HCT116 (cell line): ENCODE measurements around the gene GALK1. TPM values are rescaled to one million over a fixed set of nuclear protein-coding genes. Genes with fewer than 3 reads are reported as not detected.

ENCODE experiments used
- ATAC-seq: fragments of 200-7000 bp; cut with Tn5 transposase; 2 replicates; pipeline ENCODE4 v1.9.1; 2020; ENCODE audit warnings: mild to moderate bottlenecking, moderate library complexity
- BruUV-seq: library from RNA; stranded (reverse); fragments of 400-500 nt; replicated peaks from 2 replicates; lab custom pipeline; 2021; lab: Mats Ljungman, UMichigan
- CTCF ChIA-PET: fragments of 300-600 bp; sonication (Branson Sonifier 250); formaldehyde crosslinking; loops from one replicate; lab custom pipeline; 2021; ENCODE audit warnings: antibody characterized with exemption; lab: Charles Lee
- POLR2A ChIA-PET: fragments of 300-600, 350-600 bp; sonication (Branson Sonifier 250); formaldehyde crosslinking; loops from one replicate; lab custom pipeline; 2021; ENCODE audit warnings: antibody characterized with exemption; lab: Charles Lee
- RAD21 ChIA-PET, 2 experiments: fragments of 300-600 bp; sonication (Branson Sonifier 250); formaldehyde crosslinking; loops; one replicate each; lab custom pipeline; 2023; ENCODE audit warnings: low total read pairs in 2 of 2; ENCODE audit not compliant: uncharacterized antibody in 2 of 2, unreplicated experiment in 2 of 2, low non-redundant PET in 1 of 2; lab: Charles Lee
- DNase-seq: peaks from one replicate; pipeline ENCODE4 v3.0.0-alpha.2; 2010; ENCODE audit warnings: low read depth, low spot score
- H2AFZ ChIP-seq: fragments of 200-600 bp; shearing (Covaris generic), sonication (generic); 2 replicates; pipeline ENCODE4 v1.6.1; 2017; ENCODE audit warnings: low read depth, mixed run types, mixed read lengths, antibody characterized with exemption, low read length; ENCODE audit not compliant: poor library complexity, severe bottlenecking
- H3K27ac ChIP-seq: 2 replicates; pipeline ENCODE4 v1.5.1; 2012; ENCODE audit warnings: low read depth, low read length
- H3K27me3 ChIP-seq: fragments of 200-600 bp; sonication (generic); 2 replicates; pipeline ENCODE4 v1.6.1; 2016; ENCODE audit warnings: mixed run types, low read length, mixed read lengths; ENCODE audit not compliant: insufficient read depth
- H3K36me3 ChIP-seq, 2 experiments: fragments of 200-500 bp in 1 of 2; fragments of 200-600 bp in 1 of 2; sonication (Bioruptor generic) in 1 of 2; sonication (generic) in 1 of 2; 2 replicates each; pipeline versions ENCODE4 v1.5.1 to v1.6.1; 2014 to 2016; ENCODE audit warnings: low read length in 2 of 2, inconsistent platforms in 1 of 2, mixed read lengths in 1 of 2, mixed run types in 1 of 2; ENCODE audit not compliant: insufficient read depth in 2 of 2, control insufficient read depth in 1 of 2
- H3K4me1 ChIP-seq, 2 experiments: fragments of 200-600 bp in 1 of 2; sonication (generic) in 1 of 2; 2 replicates each; pipeline versions ENCODE4 v1.5.1 to v1.6.1; 2012 to 2017; ENCODE audit warnings: low read length in 2 of 2, inconsistent platforms in 1 of 2, mild to moderate bottlenecking in 1 of 2, mixed read lengths in 1 of 2, mixed run types in 1 of 2, moderate library complexity in 1 of 2; ENCODE audit not compliant: insufficient read depth in 2 of 2, control insufficient read depth in 1 of 2
- H3K4me2 ChIP-seq: fragments of 200-600 bp; sonication (generic); 2 replicates; pipeline ENCODE4 v1.6.1; 2017; ENCODE audit warnings: mixed run types, low read length, mixed read lengths
- H3K4me3 ChIP-seq, 2 experiments: fragments of 200-600 bp in 1 of 2; sonication (generic) in 1 of 2; replicated peaks in 1 of 2; 2 replicates each; pipeline ENCODE4 v1.5.1; 2011 to 2016; ENCODE audit warnings: low read length in 2 of 2, control low read depth in 1 of 2, low read depth in 1 of 2, mild to moderate bottlenecking in 1 of 2, mixed read lengths in 1 of 2, mixed run types in 1 of 2
- H3K79me2 ChIP-seq: fragments of 200-600 bp; sonication (generic); 2 replicates; pipeline ENCODE4 v1.6.1; 2017; ENCODE audit warnings: mild to moderate bottlenecking, mixed run types, low read length, moderate library complexity, mixed read lengths; ENCODE audit not compliant: insufficient read depth
- H3K9ac ChIP-seq: fragments of 200-600 bp; sonication (generic); 2 replicates; pipeline ENCODE4 v1.6.1; 2016; ENCODE audit warnings: low read length, mixed read lengths
- H3K9me2 ChIP-seq: fragments of 200-600 bp; sonication (generic), shearing (Covaris generic); 2 replicates; pipeline ENCODE4 v1.6.1; 2017; ENCODE audit warnings: mixed run types, mild to moderate bottlenecking, moderate library complexity; ENCODE audit not compliant: insufficient read depth
- H3K9me3 ChIP-seq, 2 experiments: fragments of 200-500 bp in 1 of 2; fragments of 200-600 bp in 1 of 2; sonication (Bioruptor generic) in 1 of 2; sonication (generic) in 1 of 2; 2 replicates each; pipeline ENCODE4 v1.6.1; 2014 to 2017; ENCODE audit warnings: low read length in 2 of 2, mixed read lengths in 2 of 2, inconsistent platforms in 1 of 2, low read depth in 1 of 2, mild to moderate bottlenecking in 1 of 2, mixed run types in 1 of 2, moderate library complexity in 1 of 2; ENCODE audit not compliant: control insufficient read depth in 1 of 2, insufficient read depth in 1 of 2
- H4K20me1 ChIP-seq: fragments of 200-600 bp; sonication (generic), shearing (Covaris generic); 2 replicates; pipeline ENCODE4 v1.6.1; 2017; ENCODE audit warnings: mixed run types, mild to moderate bottlenecking, moderate library complexity; ENCODE audit not compliant: insufficient read depth
- CBX3 ChIP-seq: IDR thresholded peaks from 2 replicates; pipeline ENCODE4 v1.6.1; 2012; ENCODE audit warnings: low read depth
- CEBPB ChIP-seq: IDR thresholded peaks from 2 replicates; pipeline ENCODE4 v1.6.1; 2012; ENCODE audit warnings: low read depth
- CTCF ChIP-seq, 3 experiments: fragments of 200-600 bp in 1 of 3; sonication (generic) in 1 of 3; IDR thresholded peaks in 2 of 3; conservative IDR thresholded peaks in 1 of 3; 2 replicates each; pipeline ENCODE4 v1.5.1; 2012 to 2017; ENCODE audit warnings: low read depth in 2 of 3, low read length in 2 of 3, antibody characterized with exemption in 1 of 3, borderline replicate concordance in 1 of 3, control low read depth in 1 of 3, mild to moderate bottlenecking in 1 of 3, mixed read lengths in 1 of 3, mixed run types in 1 of 3, moderate library complexity in 1 of 3; ENCODE audit not compliant: insufficient read depth in 1 of 3
- ELF1 ChIP-seq: IDR thresholded peaks from 2 replicates; pipeline ENCODE4 v1.6.1; 2012; ENCODE audit warnings: low read depth, borderline replicate concordance
- EZH2 ChIP-seq: fragments of 200-600 bp; sonication (generic); IDR thresholded peaks from 2 replicates; pipeline ENCODE4 v1.6.1; 2017; ENCODE audit warnings: antibody characterized with exemption, mixed run types
- EZH2phosphoT487 ChIP-seq: fragments of 200-600 bp; IDR thresholded peaks from 2 replicates; pipeline ENCODE4 v1.6.1; 2018; ENCODE audit warnings: antibody characterized with exemption, borderline replicate concordance
- FOSL1 ChIP-seq: IDR thresholded peaks from 2 replicates; pipeline ENCODE4 v1.6.1; 2012; ENCODE audit warnings: low read depth
- JUND ChIP-seq: IDR thresholded peaks from 2 replicates; pipeline ENCODE4 v1.6.1; 2012
- POLR2A ChIP-seq: IDR thresholded peaks from 2 replicates; pipeline ENCODE4 v1.7.0; 2011; ENCODE audit warnings: borderline replicate concordance; ENCODE audit not compliant: insufficient read depth, insufficient read length; ENCODE audit errors: extremely low read depth
- POLR2AphosphoS5 ChIP-seq: IDR thresholded peaks from 2 replicates; pipeline ENCODE4 v1.6.1; 2011; ENCODE audit warnings: mild to moderate bottlenecking, low read depth, low read length, moderate library complexity
- RAD21 ChIP-seq: IDR thresholded peaks from 2 replicates; pipeline ENCODE4 v1.6.1; 2012; ENCODE audit warnings: low read depth, mild to moderate bottlenecking
- REST ChIP-seq: IDR thresholded peaks from 2 replicates; pipeline ENCODE4 v1.6.1; 2012; ENCODE audit warnings: low read depth
- SIN3A ChIP-seq: IDR thresholded peaks from 2 replicates; pipeline ENCODE4 v1.6.1; 2012; ENCODE audit warnings: low read depth
- SP1 ChIP-seq: IDR thresholded peaks from 2 replicates; pipeline ENCODE4 v1.6.1; 2012; ENCODE audit warnings: low read depth
- SRF ChIP-seq: IDR thresholded peaks from 2 replicates; pipeline ENCODE4 v1.6.1; 2012; ENCODE audit warnings: low read depth
- TCF7L2 ChIP-seq: IDR thresholded peaks from 2 replicates; pipeline ENCODE4 v1.7.0; 2011; ENCODE audit warnings: borderline replicate concordance, inconsistent platforms; ENCODE audit not compliant: insufficient read depth, insufficient read length; ENCODE audit errors: extremely low read depth
- YY1 ChIP-seq: IDR thresholded peaks from 2 replicates; pipeline ENCODE4 v1.6.1; 2011; ENCODE audit warnings: low read length, low read depth, moderate library complexity, mild to moderate bottlenecking; ENCODE audit not compliant: insufficient replicate concordance; ENCODE audit errors: extremely low read depth
- ZFX ChIP-seq: fragments of 450-650 bp; IDR thresholded peaks from 2 replicates; pipeline ENCODE4 v1.6.1; 2017
- ZNF274 ChIP-seq: fragments of 200-500 bp; sonication (Bioruptor generic); IDR thresholded peaks from 2 replicates; pipeline ENCODE4 v1.6.1; 2014; ENCODE audit warnings: mild to moderate bottlenecking, low read depth, low read length, inconsistent platforms
- intact Hi-C: fragments of 100-400 bp; cut with micrococcal nuclease; formaldehyde crosslinking; loops from 2 replicates; pipeline ENCODE4 v1.10.0; 2022
- total RNA-seq: library from RNA; stranded (reverse); gene quantifications from one replicate; pipeline ENCODE4 v1.2.1, GENCODE V29; 2021; ENCODE audit not compliant: unreplicated experiment
- TF ChIP-seq, protein P1 (sequence below): IDR thresholded peaks from 2 replicates; pipeline ENCODE4 v1.6.1; 2011; ENCODE audit warnings: mild to moderate bottlenecking, low read length, moderate library complexity; ENCODE audit not compliant: insufficient replicate concordance; ENCODE audit errors: extremely low read depth
- TF ChIP-seq, protein P2 (sequence below): IDR thresholded peaks from 2 replicates; pipeline ENCODE4 v1.6.1; 2012

The GALK1 gene
- total RNA-seq, 1 experiment from 2014 or later = 57.8 TPM

DNA sequence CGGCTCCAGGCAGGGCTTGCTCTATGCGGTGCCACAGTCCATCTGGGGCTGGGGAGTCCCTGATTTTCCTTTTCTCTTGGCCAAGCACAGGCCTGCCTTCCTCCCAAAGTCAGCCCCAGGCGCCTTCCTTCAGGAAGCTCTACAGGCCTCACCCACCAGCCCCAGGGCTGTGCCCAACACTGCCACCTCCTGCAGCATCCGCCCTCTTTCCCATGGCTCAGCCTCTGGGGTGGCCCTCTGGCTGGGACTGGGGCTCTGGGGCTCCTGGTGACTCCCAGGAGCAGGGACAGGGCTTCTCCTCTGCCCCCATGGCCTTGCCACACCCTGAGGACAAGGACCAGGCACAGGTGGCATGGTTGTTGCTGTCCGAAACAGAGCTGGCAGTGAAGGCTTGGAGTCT, 42.9 kb downstream of the GALK1 start:
- no peak for DNase-seq
- TF ChIP-seq SRF (no peak), POLR2A (no peak), EZH2 (no peak), ZFX (0 out of 2 replicates have a peak, but pooled peaks have one; percentile 1), CBX3 (no peak), ELF1 (no peak), CTCF (IDR thresholded peaks at IDR 0.05 in 2 of 3, conservative IDR thresholded peaks at IDR 0.05 in 1 of 3; ENCODE audit: borderline replicate concordance in 1 of 3, insufficient read depth in 1 of 3, low read depth in 2 of 3, low read length in 2 of 3) (peak in 1 of 3 experiments; percentile 24; a peak in 1 of 6 replicates), CEBPB (no peak), RAD21 (no peak; the same call in 1 of the 2 replicates), POLR2AphosphoS5 (no peak), EZH2phosphoT487 (no peak), YY1 (peak; percentile 5), FOSL1 (no peak), REST (no peak), TCF7L2 (no peak), SIN3A (no peak), SP1 (no peak), JUND (no peak), ZNF274 (no peak)
- TF ChIP-seq, protein P1, sequence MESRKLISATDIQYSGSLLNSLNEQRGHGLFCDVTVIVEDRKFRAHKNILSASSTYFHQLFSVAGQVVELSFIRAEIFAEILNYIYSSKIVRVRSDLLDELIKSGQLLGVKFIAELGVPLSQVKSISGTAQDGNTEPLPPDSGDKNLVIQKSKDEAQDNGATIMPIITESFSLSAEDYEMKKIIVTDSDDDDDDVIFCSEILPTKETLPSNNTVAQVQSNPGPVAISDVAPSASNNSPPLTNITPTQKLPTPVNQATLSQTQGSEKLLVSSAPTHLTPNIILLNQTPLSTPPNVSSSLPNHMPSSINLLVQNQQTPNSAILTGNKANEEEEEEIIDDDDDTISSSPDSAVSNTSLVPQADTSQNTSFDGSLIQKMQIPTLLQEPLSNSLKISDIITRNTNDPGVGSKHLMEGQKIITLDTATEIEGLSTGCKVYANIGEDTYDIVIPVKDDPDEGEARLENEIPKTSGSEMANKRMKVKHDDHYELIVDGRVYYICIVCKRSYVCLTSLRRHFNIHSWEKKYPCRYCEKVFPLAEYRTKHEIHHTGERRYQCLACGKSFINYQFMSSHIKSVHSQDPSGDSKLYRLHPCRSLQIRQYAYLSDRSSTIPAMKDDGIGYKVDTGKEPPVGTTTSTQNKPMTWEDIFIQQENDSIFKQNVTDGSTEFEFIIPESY = no peak
- TF ChIP-seq, protein P2, sequence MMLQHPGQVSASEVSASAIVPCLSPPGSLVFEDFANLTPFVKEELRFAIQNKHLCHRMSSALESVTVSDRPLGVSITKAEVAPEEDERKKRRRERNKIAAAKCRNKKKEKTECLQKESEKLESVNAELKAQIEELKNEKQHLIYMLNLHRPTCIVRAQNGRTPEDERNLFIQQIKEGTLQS = no peak

More for the DNA sequence above, 42.9 kb downstream of the GALK1 start:
- RAD21 ChIA-PET = interaction anchor here in 1 of 2 experiments (1.5 to 1.7 kb wide), 2 partner anchors 15 to 29 kb away, joined by 5 read pairs; no protein-coding TSS in a partner anchor
- H3K27ac ChIP-seq = peak overlapping the region; percentile 94
- CTCF ChIA-PET = interaction anchor here (0.8 to 2.4 kb wide), 6 partner anchors 26 to 121 kb away, joined by 3 to 26 read pairs (median 6); no protein-coding TSS in a partner anchor
- H3K9me3 ChIP-seq = no peaks in the 10 kb centered on the region
- peaks cover 27 to 43% of the 10 kb centered on the region in 2 experiments for H3K4me1 ChIP-seq
- H3K36me3 ChIP-seq = peaks cover 13 to 22% of the 10 kb centered on the region in 2 experiments
- H3K9me2 ChIP-seq = no peaks in the 10 kb centered on the region
- no peaks in the 10 kb centered on the region for H4K20me1 ChIP-seq
- peaks cover 47% of the 10 kb centered on the region for H3K79me2 ChIP-seq
- intact Hi-C loops = loop anchor here (2.0 kb wide), 1 partner anchor 47 kb away; no protein-coding TSS in a partner anchor
- peak; percentile 50 for ATAC-seq
- H2AFZ ChIP-seq = no peak overlapping the region
- POLR2A ChIA-PET = interaction anchor here (1.3 to 3.8 kb wide), 6 partner anchors 11 to 58 kb away, joined by 4 to 45 read pairs (median 12); no protein-coding TSS in a partner anchor
- peak overlapping the region; percentile 86 for H3K9ac ChIP-seq
- H3K4me3 ChIP-seq = peak overlapping the region; percentile 87 to 95
- BruUV-seq = no TSS peak
- H3K4me2 ChIP-seq = peak overlapping the region; percentile 91
- H3K27me3 ChIP-seq = no peaks in the 10 kb centered on the region
